Activated T-cell treated with anti-CD3 and anti-CD28 coated beads, Interleukin-2, amount 50 U/mL, for 48 hours (primary cell): ENCODE results near the gene MCEE.
"Not testable (repeated sequence)": the region's sequence is repeated elsewhere in the genome, so short reads cannot be mapped to it uniquely, and the experiment has no call there.

Experiments
- DNase-seq, 2 experiments: peaks; one replicate each; pipeline ENCODE4 v3.0.0-alpha.2; 2020

The MCEE gene

GRCh38 chr2:71125506-71126294 lies 4.3 kb downstream of the MCEE start:
- no peak for DNase-seq

- no peak for DNase-seq
Measured at GRCh38 chr2:71122387-71123298, 7.4 kb downstream of the MCEE start.

- no peak for DNase-seq
Measured at GRCh38 chr2:71121479-71121878, 8.6 kb downstream of the MCEE start.

GRCh38 chr2:71120195-71120594 lies 9.8 kb downstream of the MCEE start:
- DNase-seq: no peak

- DNase-seq: no peak
Measured at GRCh38 chr2:71117063-71117462, 13.0 kb downstream of the MCEE start.

GRCh38 chr2:71113843-71114242 lies 16.2 kb downstream of the MCEE start:
- DNase-seq: no peak

GRCh38 chr2:71108091-71108490 lies 21.9 kb downstream of the MCEE start:
- no peak for DNase-seq

- DNase-seq: not testable (repeated sequence)
Measured at GRCh38 chr2:71106463-71106862, 23.6 kb downstream of the MCEE start.

- DNase-seq: no peak
Measured at GRCh38 chr2:71103809-71104208, 26.2 kb downstream of the MCEE start.

GRCh38 chr2:71102981-71103681 lies 26.9 kb downstream of the MCEE start:
- DNase-seq: no peak

- DNase-seq: no peak
Measured at GRCh38 chr2:71101656-71102055, 28.4 kb downstream of the MCEE start.

GRCh38 chr2:71100195-71100964 lies 29.6 kb downstream of the MCEE start:
- DNase-seq: peak; percentile 64 to 65

- DNase-seq: not testable (repeated sequence)
Measured at GRCh38 chr2:71092491-71093260, 37.4 kb downstream of the MCEE start.

GRCh38 chr2:71091808-71092207 lies 38.2 kb downstream of the MCEE start:
- DNase-seq: not testable (repeated sequence)

GRCh38 chr2:71089475-71089874 lies 40.6 kb downstream of the MCEE start:
- not testable (repeated sequence) for DNase-seq

GRCh38 chr2:71085325-71086003 lies 44.6 kb downstream of the MCEE start:
- not testable (repeated sequence) for DNase-seq

GRCh38 chr2:71083752-71084312 lies 46.2 kb downstream of the MCEE start:
- not testable (repeated sequence) for DNase-seq

- not testable (repeated sequence) for DNase-seq
Measured at GRCh38 chr2:71083297-71083696, 46.7 kb downstream of the MCEE start.

- DNase-seq: peak; percentile 83 to 86
Measured at GRCh38 chr2:71082402-71083252, 47.4 kb downstream of the MCEE start.

GRCh38 chr2:71078624-71079023 lies 51.4 kb downstream of the MCEE start:
- DNase-seq: no peak
